Activated T-cell treated with anti-CD3 and anti-CD28 coated beads, Interleukin-2, amount 50 U/mL, for 4 hours (primary cell): ENCODE results near the gene BCAR1. TPM values are rescaled to one million over a fixed set of nuclear protein-coding genes. Genes with fewer than 3 reads are reported as not detected.
"Not testable (repeated sequence)": the region's sequence is repeated elsewhere in the genome, so short reads cannot be mapped to it uniquely, and the experiment has no call there.

ENCODE experiments used
- ATAC-seq, 2 donors: fragments of 200-7000 bp; cut with Tn5 transposase; one replicate each; pipeline ENCODE4 v1.10.0; 2021
- DNase-seq: peaks from one replicate; pipeline ENCODE4 v3.0.0-alpha.2; 2020
- H3K27me3 Mint-ChIP-seq: one replicate; pipeline ENCODE4 v1.8.0; 2021; ENCODE audit warnings: low read depth, mixed read lengths
- H3K36me3 Mint-ChIP-seq: one replicate; pipeline ENCODE4 v1.8.0; 2022; ENCODE audit warnings: mixed read lengths; ENCODE audit not compliant: insufficient read depth
- H3K4me1 Mint-ChIP-seq: one replicate; pipeline ENCODE4 v1.8.0; 2021; ENCODE audit warnings: low read depth, mixed read lengths
- H3K4me3 Mint-ChIP-seq: one replicate; pipeline ENCODE4 v1.8.0; 2021; ENCODE audit warnings: mild to moderate bottlenecking, moderate library complexity, mixed read lengths
- H3K9me3 Mint-ChIP-seq: one replicate; pipeline ENCODE4 v1.8.0; 2021; ENCODE audit warnings: mixed read lengths
- total RNA-seq, 3 donors: library from RNA; stranded (reverse); gene quantifications; one replicate each; pipeline ENCODE4 v1.2.1, GENCODE V29; 2021

BCAR1 gene
- total RNA-seq, 3 donors from 2014 or later: 1.5 to 4.3 (median 2.9) TPM

- peaks cover 1% of the 10 kb centered on the region for H3K4me1 Mint-ChIP-seq
- H3K9me3 Mint-ChIP-seq: no peaks in the 10 kb centered on the region
- no peak overlapping the region for H3K4me3 Mint-ChIP-seq
- H3K27me3 Mint-ChIP-seq: peaks cover 13% of the 10 kb centered on the region
- DNase-seq (no peak), ATAC-seq (no peak)
- no peaks in the 10 kb centered on the region for H3K36me3 Mint-ChIP-seq
Observed at GRCh38 chr16:75231570-75231969, 19.9 kb downstream of the BCAR1 start.

GRCh38 chr16:75230471-75231110 lies 20.8 kb downstream of the BCAR1 start:
- Mint-ChIP-seq H3K36me3 (no peaks in the 10 kb centered on the region), H3K9me3 (no peaks in the 10 kb centered on the region), H3K27me3 (peaks cover 15% of the 10 kb centered on the region), H3K4me1 (peaks cover 1% of the 10 kb centered on the region), H3K4me3 (no peak overlapping the region)
- DNase-seq (no peak), ATAC-seq (no peak)

GRCh38 chr16:75229172-75230031 lies 22.0 kb downstream of the BCAR1 start:
- ATAC-seq: no peak

GRCh38 chr16:75228143-75228976 lies 23.1 kb downstream of the BCAR1 start:
- Mint-ChIP-seq H3K9me3 (no peaks in the 10 kb centered on the region), H3K36me3 (no peaks in the 10 kb centered on the region), H3K27me3 (peaks cover 19% of the 10 kb centered on the region), H3K4me1 (no peaks in the 10 kb centered on the region), H3K4me3 (no peak overlapping the region)
- ATAC-seq: no peak
- no peak for DNase-seq

More at GRCh38 chr16:75229172-75230031, 22.0 kb downstream of the BCAR1 start:
- Mint-ChIP-seq H3K27me3 (peaks cover 19% of the 10 kb centered on the region), H3K4me1 (peaks cover 1% of the 10 kb centered on the region), H3K4me3 (no peak overlapping the region), H3K9me3 (no peaks in the 10 kb centered on the region), H3K36me3 (no peaks in the 10 kb centered on the region)
- DNase-seq: no peak

GRCh38 chr16:75227361-75228142 lies 23.9 kb downstream of the BCAR1 start:
- Mint-ChIP-seq H3K9me3 (no peaks in the 10 kb centered on the region), H3K27me3 (peaks cover 19% of the 10 kb centered on the region), H3K36me3 (no peaks in the 10 kb centered on the region), H3K4me1 (no peaks in the 10 kb centered on the region), H3K4me3 (no peak overlapping the region)
- DNase-seq: no peak
- no peak for ATAC-seq

- DNase-seq (no peak), ATAC-seq (no peak)
- H3K9me3 Mint-ChIP-seq: no peaks in the 10 kb centered on the region
- no peaks in the 10 kb centered on the region for H3K4me1 Mint-ChIP-seq
- no peak overlapping the region for H3K4me3 Mint-ChIP-seq
- H3K36me3 Mint-ChIP-seq: no peaks in the 10 kb centered on the region
- peaks cover 19% of the 10 kb centered on the region for H3K27me3 Mint-ChIP-seq
Observed at GRCh38 chr16:75226550-75227360, 24.7 kb downstream of the BCAR1 start.

- no peaks in the 10 kb centered on the region for H3K36me3 Mint-ChIP-seq
- H3K4me3 Mint-ChIP-seq: no peak overlapping the region
- peaks cover 12% of the 10 kb centered on the region for H3K27me3 Mint-ChIP-seq
- no peaks in the 10 kb centered on the region for H3K4me1 Mint-ChIP-seq
- ATAC-seq: no peak
- H3K9me3 Mint-ChIP-seq: no peaks in the 10 kb centered on the region
- no peak for DNase-seq
Observed at GRCh38 chr16:75225678-75226515, 25.5 kb downstream of the BCAR1 start.

GRCh38 chr16:75225092-75225491 lies 26.3 kb downstream of the BCAR1 start:
- no peaks in the 10 kb centered on the region for H3K4me1 Mint-ChIP-seq

GRCh38 chr16:75224306-75225082 lies 26.9 kb downstream of the BCAR1 start:
- ATAC-seq: no peak
- DNase-seq: no peak
- Mint-ChIP-seq H3K9me3 (no peaks in the 10 kb centered on the region), H3K4me1 (peaks cover 4% of the 10 kb centered on the region), H3K27me3 (peaks cover 12% of the 10 kb centered on the region), H3K36me3 (no peaks in the 10 kb centered on the region), H3K4me3 (no peak overlapping the region)

More at GRCh38 chr16:75225092-75225491, 26.3 kb downstream of the BCAR1 start:
- ATAC-seq (no peak), DNase-seq (no peak)
- Mint-ChIP-seq H3K4me3 (no peak overlapping the region), H3K27me3 (peaks cover 12% of the 10 kb centered on the region), H3K36me3 (no peaks in the 10 kb centered on the region), H3K9me3 (no peaks in the 10 kb centered on the region)

- H3K4me1 Mint-ChIP-seq, H3K36me3 Mint-ChIP-seq, DNase-seq: not testable (repeated sequence)
Observed at GRCh38 chr16:75223129-75223528, 28.3 kb downstream of the BCAR1 start.

GRCh38 chr16:75222271-75222783 lies 29.1 kb downstream of the BCAR1 start:
- H3K27me3 Mint-ChIP-seq: peaks cover 6% of the 10 kb centered on the region
- H3K9me3 Mint-ChIP-seq: no peaks in the 10 kb centered on the region
- H3K4me1 Mint-ChIP-seq: peaks cover 8% of the 10 kb centered on the region
- DNase-seq (no peak), ATAC-seq (no peak)
- H3K36me3 Mint-ChIP-seq: no peaks in the 10 kb centered on the region
- no peak overlapping the region for H3K4me3 Mint-ChIP-seq

More at GRCh38 chr16:75223129-75223528, 28.3 kb downstream of the BCAR1 start:
- ATAC-seq, H3K9me3 Mint-ChIP-seq, H3K4me3 Mint-ChIP-seq: not testable (repeated sequence)
- H3K27me3 Mint-ChIP-seq: peaks cover 12% of the 10 kb centered on the region

- no peak for DNase-seq
Observed at GRCh38 chr16:75219838-75220237, 31.6 kb downstream of the BCAR1 start.

More at GRCh38 chr16:75219838-75220237, 31.6 kb downstream of the BCAR1 start:
- H3K4me3 Mint-ChIP-seq: peak overlapping the region; percentile 27
- peak; percentile 92 to 95 for ATAC-seq
- no peaks in the 10 kb centered on the region for H3K36me3 Mint-ChIP-seq
- H3K9me3 Mint-ChIP-seq: no peaks in the 10 kb centered on the region
- H3K27me3 Mint-ChIP-seq: peaks cover 3% of the 10 kb centered on the region
- H3K4me1 Mint-ChIP-seq: peaks cover 8% of the 10 kb centered on the region
